ENCODE measurements around the gene RBM26. TPM values are rescaled to one million over a fixed set of nuclear protein-coding genes. Genes with fewer than 3 reads are reported as not detected.

Gene RBM26
- polyA plus RNA-seq, 6 donors from 2014 or later = 15.1 to 28.8 (median 22.2) TPM

- Mint-ChIP-seq H3K4me3 (peak overlapping the region; percentile 57 to 91 (median 80)), H3K36me3 (peaks cover 6 to 14% of the 10 kb centered on the region in 2 donors), H3K27ac (peak overlapping the region; percentile 88 to 97 (median 94)), H3K9me3 (peaks cover 4 to 15% (median 6%) of the 10 kb centered on the region in 7 donors), H3K27me3 (no peaks in the 10 kb centered on the region), H3K4me1 (peaks cover 35 to 57% (median 54%) of the 10 kb centered on the region in 3 donors)
- ATAC-seq (ENCODE audit: low read depth in 2 of 2) (peak; percentile 91 to 92), DNase-seq (peak; percentile 84)
Observed at GRCh38 chr13:79393564-79394249, 12.3 kb downstream of the RBM26 start.

- Mint-ChIP-seq H3K27me3 (no peaks in the 10 kb centered on the region), H3K27ac (peak overlapping the region; percentile 90 to 97 (median 94)), H3K36me3 (peaks cover 6 to 14% of the 10 kb centered on the region in 2 donors), H3K9me3 (peaks cover 4 to 15% (median 6%) of the 10 kb centered on the region in 7 donors), H3K4me1 (peaks cover 35 to 58% (median 56%) of the 10 kb centered on the region in 3 donors), H3K4me3 (peak overlapping the region; percentile 57 to 91 (median 80))
- DNase-seq (no peak), ATAC-seq (ENCODE audit: low read depth in 2 of 2) (no peak)
Observed at GRCh38 chr13:79392882-79393563, 13.0 kb downstream of the RBM26 start.

GRCh38 chr13:79389026-79389425 lies 17.0 kb downstream of the RBM26 start:
- Mint-ChIP-seq H3K36me3 (no peaks in the 10 kb centered on the region), H3K9me3 (peaks cover 0 to 2% (median 0%) of the 10 kb centered on the region in 7 donors), H3K27ac (peak overlapping the region; percentile 0 to 96 (median 72)), H3K4me3 (peak overlapping the region; percentile 1 to 72 (median 40)), H3K27me3 (no peaks in the 10 kb centered on the region), H3K4me1 (peaks cover 44 to 62% (median 56%) of the 10 kb centered on the region in 3 donors)
- ATAC-seq (ENCODE audit: low read depth in 2 of 2) (no peak), DNase-seq (no peak)

- H3K4me3 Mint-ChIP-seq = peak overlapping the region in 5 of 8 donors; percentile 15 to 76 (median 19)
- H3K9me3 Mint-ChIP-seq = peaks cover 0 to 2% (median 0%) of the 10 kb centered on the region in 7 donors
- H3K27me3 Mint-ChIP-seq = no peaks in the 10 kb centered on the region
- peak overlapping the region in 5 of 6 donors; percentile 69 to 88 (median 81) for H3K27ac Mint-ChIP-seq
- H3K4me1 Mint-ChIP-seq = peaks cover 38 to 62% (median 50%) of the 10 kb centered on the region in 3 donors
- peaks cover 0 to 5% of the 10 kb centered on the region in 2 donors for H3K36me3 Mint-ChIP-seq
- ATAC-seq (ENCODE audit: low read depth in 2 of 2) (no peak), DNase-seq (no peak)
Observed at GRCh38 chr13:79387853-79388252, 18.2 kb downstream of the RBM26 start.

GRCh38 chr13:79386125-79386826 lies 19.8 kb downstream of the RBM26 start:
- DNase-seq (no peak), ATAC-seq (ENCODE audit: low read depth in 2 of 2) (no peak)
- Mint-ChIP-seq H3K27ac (peak overlapping the region in 3 of 6 donors; percentile 30 to 41 (median 38)), H3K4me3 (peak overlapping the region in 2 of 8 donors; percentile 15 to 45), H3K4me1 (peaks cover 41 to 62% (median 50%) of the 10 kb centered on the region in 3 donors), H3K9me3 (peaks cover 0 to 2% (median 0%) of the 10 kb centered on the region in 7 donors), H3K27me3 (no peaks in the 10 kb centered on the region), H3K36me3 (peaks cover 0 to 5% of the 10 kb centered on the region in 2 donors)

- no peak for DNase-seq
- H3K9me3 Mint-ChIP-seq = peaks cover 0 to 2% (median 0%) of the 10 kb centered on the region in 7 donors
- H3K36me3 Mint-ChIP-seq = peaks cover 0 to 5% of the 10 kb centered on the region in 2 donors
- peak overlapping the region in 3 of 8 donors; percentile 15 to 66 (median 61) for H3K4me3 Mint-ChIP-seq
- ATAC-seq (ENCODE audit: low read depth in 2 of 2) = peak; percentile 18 to 19
- H3K4me1 Mint-ChIP-seq = peaks cover 46 to 61% (median 53%) of the 10 kb centered on the region in 3 donors
- H3K27me3 Mint-ChIP-seq = no peaks in the 10 kb centered on the region
- H3K27ac Mint-ChIP-seq = peak overlapping the region in 4 of 6 donors; percentile 41 to 84 (median 52)
Observed at GRCh38 chr13:79385694-79386093, 20.4 kb downstream of the RBM26 start.

- peaks cover 0 to 5% of the 10 kb centered on the region in 2 donors for H3K36me3 Mint-ChIP-seq
- H3K4me3 Mint-ChIP-seq = peak overlapping the region in 7 of 8 donors; percentile 10 to 66 (median 47)
- peaks cover 0 to under 1% (median 0%) of the 10 kb centered on the region in 7 donors for H3K9me3 Mint-ChIP-seq
- H3K27ac Mint-ChIP-seq = peak overlapping the region in 4 of 6 donors; percentile 27 to 87 (median 78)
- no peaks in the 10 kb centered on the region for H3K27me3 Mint-ChIP-seq
- ATAC-seq (ENCODE audit: low read depth in 2 of 2) = no peak
- DNase-seq = no peak
- peaks cover 41 to 58% (median 56%) of the 10 kb centered on the region in 3 donors for H3K4me1 Mint-ChIP-seq
Observed at GRCh38 chr13:79384022-79384610, 21.9 kb downstream of the RBM26 start.

GRCh38 chr13:79382545-79383275 lies 23.3 kb downstream of the RBM26 start:
- ATAC-seq (ENCODE audit: low read depth in 2 of 2) (peak; percentile 87 to 88), DNase-seq (peak; percentile 51)
- Mint-ChIP-seq H3K9me3 (no peaks in the 10 kb centered on the region), H3K36me3 (peaks cover 0 to 5% of the 10 kb centered on the region in 2 donors), H3K27me3 (no peaks in the 10 kb centered on the region), H3K27ac (peak overlapping the region; percentile 26 to 95 (median 88)), H3K4me1 (peaks cover 29 to 45% (median 44%) of the 10 kb centered on the region in 3 donors), H3K4me3 (peak overlapping the region; percentile 28 to 90 (median 70))

- Mint-ChIP-seq H3K36me3 (peaks cover 0 to 5% of the 10 kb centered on the region in 2 donors), H3K9me3 (no peaks in the 10 kb centered on the region), H3K4me1 (peaks cover 25 to 40% (median 35%) of the 10 kb centered on the region in 3 donors), H3K27ac (peak overlapping the region in 4 of 6 donors; percentile 28 to 89 (median 84)), H3K4me3 (peak overlapping the region in 1 of 8 donors; percentile 13), H3K27me3 (no peaks in the 10 kb centered on the region)
- ATAC-seq (ENCODE audit: low read depth in 2 of 2) (no peak), DNase-seq (no peak)
Observed at GRCh38 chr13:79380997-79381396, 25.1 kb downstream of the RBM26 start.

- DNase-seq (no peak), ATAC-seq (ENCODE audit: low read depth in 2 of 2) (no peak)
- H3K4me1 Mint-ChIP-seq = peaks cover 18 to 30% (median 29%) of the 10 kb centered on the region in 3 donors
- H3K9me3 Mint-ChIP-seq = no peaks in the 10 kb centered on the region
- peak overlapping the region in 2 of 6 donors; percentile 60 to 83 for H3K27ac Mint-ChIP-seq
- H3K36me3 Mint-ChIP-seq = peaks cover 0 to 10% of the 10 kb centered on the region in 2 donors
- H3K4me3 Mint-ChIP-seq = no peak overlapping the region
- no peaks in the 10 kb centered on the region for H3K27me3 Mint-ChIP-seq
Observed at GRCh38 chr13:79379274-79379673, 26.8 kb downstream of the RBM26 start.

GRCh38 chr13:79376843-79377242 lies 29.2 kb downstream of the RBM26 start:
- Mint-ChIP-seq H3K4me3 (no peak overlapping the region), H3K36me3 (peaks cover 0 to 5% of the 10 kb centered on the region in 2 donors), H3K27ac (no peak overlapping the region), H3K9me3 (no peaks in the 10 kb centered on the region), H3K27me3 (no peaks in the 10 kb centered on the region), H3K4me1 (peaks cover 6 to 16% (median 6%) of the 10 kb centered on the region in 3 donors)
- ATAC-seq (ENCODE audit: low read depth in 2 of 2) = no peak
- no peak for DNase-seq

GRCh38 chr13:79374578-79374977 lies 31.5 kb downstream of the RBM26 start:
- DNase-seq (no peak), ATAC-seq (ENCODE audit: low read depth in 2 of 2) (no peak)
- Mint-ChIP-seq H3K36me3 (peaks cover 11 to 14% of the 10 kb centered on the region in 2 donors), H3K27me3 (no peaks in the 10 kb centered on the region), H3K9me3 (no peaks in the 10 kb centered on the region), H3K4me3 (no peak overlapping the region), H3K4me1 (peaks cover 0 to 4% (median 3%) of the 10 kb centered on the region in 3 donors), H3K27ac (no peak overlapping the region)
